Ishikawa (cell line): ENCODE data around the gene DOK7.

Experiments
- EGR1 ChIP-seq: IDR thresholded peaks from 2 replicates; pipeline ENCODE4 v1.6.1; 2012
- TAF1 ChIP-seq: IDR thresholded peaks from 2 replicates; pipeline ENCODE4 v1.6.1; 2012; ENCODE audit warnings: low read depth, mild to moderate bottlenecking
- TCF12 ChIP-seq: IDR thresholded peaks from 2 replicates; pipeline ENCODE4 v1.6.1; 2012; ENCODE audit warnings: low read depth

DNA sequence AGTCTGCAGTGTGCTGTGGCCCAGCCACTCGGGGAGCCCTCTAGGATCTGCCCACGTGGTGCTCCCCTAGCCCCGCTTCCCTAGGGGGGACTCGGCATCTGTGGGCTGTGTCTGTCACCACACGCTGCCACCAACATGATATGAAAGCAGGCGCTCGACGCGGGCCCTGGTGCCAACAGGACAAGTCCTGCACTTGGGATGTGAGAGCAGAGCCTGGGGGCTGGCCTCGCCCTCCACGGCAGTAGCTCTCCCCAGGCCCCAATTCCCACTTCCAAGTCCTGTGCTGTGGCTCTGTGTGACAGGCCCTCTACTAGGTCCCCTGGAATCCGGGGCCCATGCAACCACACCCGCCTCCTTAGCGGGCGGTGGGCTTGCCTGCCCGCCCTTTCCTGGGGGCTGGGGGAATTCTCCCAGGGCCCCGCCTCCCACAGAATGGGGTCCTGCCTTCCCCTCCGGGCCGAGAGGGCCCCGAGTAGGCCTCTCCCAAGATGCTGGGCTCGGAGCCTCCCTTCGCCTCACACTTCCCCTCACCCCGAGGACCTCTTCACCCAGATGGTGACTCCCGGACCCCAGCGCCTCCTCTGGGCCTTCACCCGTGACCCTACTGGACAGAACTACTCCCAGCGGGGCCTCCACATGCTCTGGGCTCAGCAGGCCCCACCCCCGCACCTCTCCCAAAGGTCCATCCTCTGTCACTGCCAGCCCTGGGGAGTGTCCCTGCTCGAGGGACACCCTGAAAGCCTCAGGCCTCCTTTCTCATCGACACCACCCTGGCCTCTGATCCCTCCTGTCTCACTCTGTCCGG, 57.9 kb downstream of the DOK7 start:
- TF ChIP-seq EGR1 = no peak
- no peak for TF ChIP-seq TCF12
- no peak for TF ChIP-seq TAF1
